HepG2 (cell line): Measurements from ENCODE around the gene ITPRIPL1.

ENCODE experiments used
- ATF6 ChIP-seq: sonication (generic); formaldehyde crosslinking; conservative IDR thresholded peaks from 2 replicates; pipeline ENCODE4 v1.4.0; 2020; ENCODE audit warnings: missing genetic modification reagents
- BRD4 ChIP-seq: sonication (generic); formaldehyde crosslinking; IDR thresholded peaks from 2 replicates; pipeline ENCODE4 v1.4.0; 2020; ENCODE audit warnings: missing genetic modification reagents
- DRAP1 ChIP-seq: IDR thresholded peaks from 2 replicates; pipeline ENCODE4 v1.6.1; 2016; ENCODE audit warnings: missing genetic modification reagents, missing compliant biosample characterization
- NR3C1 ChIP-seq: sonication (generic); formaldehyde crosslinking; IDR thresholded peaks from 2 replicates; pipeline ENCODE4 v1.4.0; 2020; ENCODE audit warnings: missing genetic modification reagents

GRCh38 chr2:96305979-96306308 is 19.2 kb upstream of the ITPRIPL1 start:
- no peak for TF ChIP-seq ATF6 (CRISPR knock-in tag)
- TF ChIP-seq BRD4: no peak
- no peak for TF ChIP-seq DRAP1
- no peak for TF ChIP-seq NR3C1 (CRISPR knock-in tag)
